Kidney (tissue), 14 donors: ENCODE measurements around the gene IL1RAPL1. TPM values are rescaled to one million over a fixed set of nuclear protein-coding genes. Genes with fewer than 3 reads are reported as not detected.

Experiments used
- DNase-seq, 5 donors: peaks; one replicate each; pipeline ENCODE4 v3.0.0-alpha.2; 2013 to 2020
- FAIRE-seq: peaks from 2 replicates; lab custom pipeline; 2012; peaks lifted over from hg19 to GRCh38; lab: Jason Lieb, UNC
- H3K27ac ChIP-seq, 2 donors: one replicate each; pipeline ENCODE4 v1.7.0; 2013; ENCODE audit warnings: low read depth in 2 of 2, low read length in 2 of 2, inconsistent platforms in 1 of 2
- H3K27me3 ChIP-seq: one replicate; pipeline ENCODE4 v1.7.1; 2013; ENCODE audit warnings: low read length, inconsistent platforms; ENCODE audit not compliant: control insufficient read depth, insufficient read depth
- H3K36me3 ChIP-seq, 3 donors: one replicate each; pipeline versions ENCODE4 v1.7.0 to v1.7.1; 2013; ENCODE audit warnings: low read length in 3 of 3, control low read depth in 1 of 3, inconsistent platforms in 1 of 3; ENCODE audit not compliant: insufficient read depth in 3 of 3, control insufficient read depth in 2 of 3
- H3K4me1 ChIP-seq, 3 donors: one replicate each; pipeline versions ENCODE4 v1.7.0 to v1.7.1; 2013; ENCODE audit warnings: low read length in 3 of 3, inconsistent platforms in 1 of 3, low read depth in 1 of 3; ENCODE audit not compliant: control insufficient read depth in 2 of 3, insufficient read depth in 2 of 3
- H3K4me3 ChIP-seq, 3 donors: one replicate each; pipeline versions ENCODE4 v1.7.0 to v1.8.1; 2013; ENCODE audit warnings: low read length in 3 of 3, control low read depth in 1 of 3, inconsistent platforms in 1 of 3
- H3K9ac ChIP-seq, 3 donors: one replicate each; pipeline versions ENCODE4 v1.7.0 to v1.7.1; 2013; ENCODE audit warnings: low read length in 3 of 3, control low read depth in 1 of 3, inconsistent platforms in 1 of 3
- H3K9me3 ChIP-seq, 3 donors: one replicate each; pipeline versions ENCODE4 v1.7.0 to v1.7.1; 2013; ENCODE audit warnings: low read length in 3 of 3, control low read depth in 1 of 3, inconsistent platforms in 1 of 3; ENCODE audit not compliant: control insufficient read depth in 2 of 3, insufficient read depth in 1 of 3
- CTCF ChIP-seq: IDR thresholded peaks from 3 replicates; pipeline ENCODE4 v1.5.1; 2012; ENCODE audit warnings: mild to moderate bottlenecking, moderate library complexity, borderline replicate concordance; ENCODE audit not compliant: insufficient read depth; ENCODE audit errors: extremely low read depth
- intact Hi-C: fragments of 100-400 bp; cut with DNase I; formaldehyde crosslinking; loops from one replicate; pipeline ENCODE4 v1.11.1; 2022
- polyA plus RNA-seq: library from polyadenylated mRNA; stranded (reverse); fragments of 350-450 nt; fragmentation: Illumina TruSeq; extraction: RNeasy Lipid Tissue Mini Kit (QIAGEN cat#74804); gene quantifications from one replicate; pipeline ENCODE4 v1.2.3, GENCODE V29; 2014; ENCODE audit warnings: low read depth, low replicate concordance; ENCODE audit not compliant: insufficient read depth
- total RNA-seq: library from RNA; stranded (reverse); fragmentation: NEBNext Ultra II Directional; extraction: Animal tissue kit (Norgen Biotek cat#: 25700); gene quantifications from one replicate; pipeline ENCODE4 v1.2.1, GENCODE V29; 2021
- donor health status: control.
- donor health status: control.
- donor health status: control.
- donor health status: control.
- donor health status: control.
- donor health status: DM: yes; HTN: yes; CAD: no.
- donor health status: Normal renal cell carcinoma (clear cell type).

The IL1RAPL1 gene
- total and polyA plus RNA-seq, 2 donors from 2014 or later, result 0.19 TPM; not detected in 1

GRCh38 chrX:29935455-29935854 lies 1348.2 kb downstream of the IL1RAPL1 start:
- H3K9ac ChIP-seq, result no peak overlapping the region
- no peak for TF ChIP-seq CTCF
- no peak overlapping the region for H3K4me3 ChIP-seq
- H3K4me1 ChIP-seq, result no peaks in the 10 kb centered on the region
- no peaks in the 10 kb centered on the region for H3K27me3 ChIP-seq
- no peaks in the 10 kb centered on the region for H3K9me3 ChIP-seq
- FAIRE-seq (no peak), DNase-seq (no peak)
- intact Hi-C loops, result no loop called here
- H3K36me3 ChIP-seq, result no peaks in the 10 kb centered on the region
- no peak overlapping the region for H3K27ac ChIP-seq

GRCh38 chrX:29940750-29941149 lies 1353.5 kb downstream of the IL1RAPL1 start:
- FAIRE-seq, result peak; percentile 55
- no peak for DNase-seq
- TF ChIP-seq CTCF, result no peak

GRCh38 chrX:29941287-29941686 lies 1354.0 kb downstream of the IL1RAPL1 start:
- peak; percentile 33 for FAIRE-seq
- peak in 1 of 5 donors; percentile 21 for DNase-seq
- Histone ChIP-seq H3K27me3 (no peaks in the 10 kb centered on the region), H3K4me1 (no peaks in the 10 kb centered on the region), H3K27ac (no peak overlapping the region), H3K4me3 (no peak overlapping the region), H3K9me3 (no peaks in the 10 kb centered on the region), H3K9ac (no peak overlapping the region), H3K36me3 (no peaks in the 10 kb centered on the region)
- TF ChIP-seq CTCF, result no peak
- intact Hi-C loops, result no loop called here

More at GRCh38 chrX:29940750-29941149, 1353.5 kb downstream of the IL1RAPL1 start:
- H3K27ac ChIP-seq, result no peak overlapping the region
- intact Hi-C loops, result no loop called here
- no peaks in the 10 kb centered on the region for H3K36me3 ChIP-seq
- H3K4me3 ChIP-seq, result no peak overlapping the region
- H3K27me3 ChIP-seq, result no peaks in the 10 kb centered on the region
- H3K4me1 ChIP-seq, result no peaks in the 10 kb centered on the region
- H3K9me3 ChIP-seq, result no peaks in the 10 kb centered on the region
- no peak overlapping the region for H3K9ac ChIP-seq

GRCh38 chrX:29947225-29947624 lies 1360.0 kb downstream of the IL1RAPL1 start:
- H3K27me3 ChIP-seq, result no peaks in the 10 kb centered on the region
- DNase-seq (no peak), FAIRE-seq (peak; percentile 19)
- TF ChIP-seq CTCF, result no peak
- no peak overlapping the region for H3K27ac ChIP-seq
- H3K36me3 ChIP-seq, result no peaks in the 10 kb centered on the region
- H3K4me3 ChIP-seq, result no peak overlapping the region
- H3K4me1 ChIP-seq, result no peaks in the 10 kb centered on the region
- H3K9ac ChIP-seq, result no peak overlapping the region
- no peaks in the 10 kb centered on the region for H3K9me3 ChIP-seq
- intact Hi-C loops, result no loop called here
